Tongue (tissue), 2 donors: ENCODE measurements around the gene EXOC5. TPM values are rescaled to one million over a fixed set of nuclear protein-coding genes. Genes with fewer than 3 reads are reported as not detected.
A peak's percentile ranks its signal among the peaks of the same experiment; 100 is the strongest.

ENCODE experiments used
- DNase-seq: peaks from one replicate; pipeline ENCODE4 v3.0.0-alpha.2; 2015
- total RNA-seq: library from RNA; depleted of rRNA; stranded (reverse); fragments of >200 nt; gene quantifications from one replicate; pipeline ENCODE4 v1.2.3, GENCODE V29; 2014

The EXOC5 gene, protein sequence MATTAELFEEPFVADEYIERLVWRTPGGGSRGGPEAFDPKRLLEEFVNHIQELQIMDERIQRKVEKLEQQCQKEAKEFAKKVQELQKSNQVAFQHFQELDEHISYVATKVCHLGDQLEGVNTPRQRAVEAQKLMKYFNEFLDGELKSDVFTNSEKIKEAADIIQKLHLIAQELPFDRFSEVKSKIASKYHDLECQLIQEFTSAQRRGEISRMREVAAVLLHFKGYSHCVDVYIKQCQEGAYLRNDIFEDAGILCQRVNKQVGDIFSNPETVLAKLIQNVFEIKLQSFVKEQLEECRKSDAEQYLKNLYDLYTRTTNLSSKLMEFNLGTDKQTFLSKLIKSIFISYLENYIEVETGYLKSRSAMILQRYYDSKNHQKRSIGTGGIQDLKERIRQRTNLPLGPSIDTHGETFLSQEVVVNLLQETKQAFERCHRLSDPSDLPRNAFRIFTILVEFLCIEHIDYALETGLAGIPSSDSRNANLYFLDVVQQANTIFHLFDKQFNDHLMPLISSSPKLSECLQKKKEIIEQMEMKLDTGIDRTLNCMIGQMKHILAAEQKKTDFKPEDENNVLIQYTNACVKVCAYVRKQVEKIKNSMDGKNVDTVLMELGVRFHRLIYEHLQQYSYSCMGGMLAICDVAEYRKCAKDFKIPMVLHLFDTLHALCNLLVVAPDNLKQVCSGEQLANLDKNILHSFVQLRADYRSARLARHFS
- 80.6 TPM for total RNA-seq

DNA sequence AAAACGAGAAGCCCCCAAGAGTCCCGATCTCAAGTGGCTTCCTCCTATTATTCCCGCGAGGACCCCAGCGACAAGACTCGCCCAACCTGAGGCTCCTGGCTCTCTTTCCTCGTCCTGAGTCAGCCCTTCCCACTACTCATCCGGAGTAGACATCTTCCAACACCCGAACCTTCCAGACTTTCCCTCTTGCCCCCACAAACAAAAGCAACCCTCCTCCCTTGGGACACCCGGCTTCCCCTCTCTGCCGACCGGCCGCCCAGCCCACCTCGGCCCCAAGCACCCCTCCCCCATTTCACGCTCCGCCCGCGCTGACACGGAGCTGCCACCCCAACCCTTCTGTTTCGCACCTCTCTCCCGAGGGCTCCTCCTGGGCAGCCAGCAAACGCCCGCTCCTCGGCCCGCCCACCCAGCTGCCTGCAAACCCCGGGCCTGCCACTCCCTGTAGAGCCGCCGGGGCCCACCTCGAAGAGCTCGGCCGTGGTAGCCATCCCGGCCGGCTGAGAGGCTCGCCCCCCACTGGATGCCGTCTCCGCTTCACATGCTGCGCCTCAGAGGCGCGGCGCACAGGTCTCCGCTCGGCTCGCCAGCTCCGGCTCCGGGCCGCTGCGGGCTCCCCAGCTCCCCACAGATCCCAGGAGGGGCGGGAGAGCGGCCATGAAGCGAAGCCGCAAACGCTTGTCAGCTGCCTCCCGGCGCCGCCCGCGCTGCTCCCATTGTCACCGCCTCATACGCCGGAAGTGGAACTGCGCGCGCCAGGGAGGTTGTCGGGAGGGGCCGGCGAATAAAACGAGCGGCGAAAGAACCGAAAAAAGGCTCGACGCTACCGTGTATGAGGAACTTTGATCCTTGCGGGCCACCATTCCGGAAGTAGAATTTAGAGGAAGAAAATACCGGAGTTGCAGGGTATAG is at the start of gene EXOC5, which contains the start of gene AP5M1:
Gene EXOC5 (minus strand): TSS at position 745 of the 909 bp plus-strand sequence. CDS start 257 bp downstream, at position 488.
Gene AP5M1 (plus strand): TSS at position 811 of the 909 bp plus-strand sequence. CDS start 344 bp downstream, outside the sequence.
- DNase-seq = peak; percentile 98

DNA sequence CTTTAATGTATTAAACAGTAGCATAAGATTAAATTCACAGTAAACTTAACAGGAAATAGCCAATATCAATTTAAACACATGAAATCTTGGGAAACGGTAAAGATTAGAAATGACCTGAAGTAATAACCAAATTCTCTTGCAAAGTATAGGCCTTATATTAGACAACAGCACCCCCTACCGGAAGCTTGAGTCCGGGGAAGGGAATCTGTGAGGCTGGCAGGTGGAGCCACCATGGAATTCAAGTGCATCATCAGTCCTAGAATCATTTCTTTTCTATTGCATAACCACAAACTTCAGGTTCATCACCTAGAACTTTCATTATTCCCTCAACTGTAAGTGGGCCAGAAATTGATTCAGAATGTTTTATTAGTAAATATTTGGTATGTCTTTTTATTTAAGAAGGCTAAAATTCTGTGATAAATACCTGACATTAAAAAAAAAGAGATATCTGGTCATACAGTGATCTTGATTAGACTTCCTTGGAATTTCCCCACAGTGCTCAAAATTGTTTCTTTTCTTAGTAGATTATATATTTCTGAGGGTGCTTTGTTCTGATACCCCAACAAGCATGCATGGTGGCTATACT is 48.6 kb upstream of the EXOC5 start:
- peak; percentile 92 for DNase-seq

GRCh38 chr14:57314396-57315089 is 45.8 kb upstream of the EXOC5 start:
- DNase-seq = no peak

GRCh38 chr14:57302883-57303282 is 34.2 kb upstream of the EXOC5 start:
- no peak for DNase-seq

DNA sequence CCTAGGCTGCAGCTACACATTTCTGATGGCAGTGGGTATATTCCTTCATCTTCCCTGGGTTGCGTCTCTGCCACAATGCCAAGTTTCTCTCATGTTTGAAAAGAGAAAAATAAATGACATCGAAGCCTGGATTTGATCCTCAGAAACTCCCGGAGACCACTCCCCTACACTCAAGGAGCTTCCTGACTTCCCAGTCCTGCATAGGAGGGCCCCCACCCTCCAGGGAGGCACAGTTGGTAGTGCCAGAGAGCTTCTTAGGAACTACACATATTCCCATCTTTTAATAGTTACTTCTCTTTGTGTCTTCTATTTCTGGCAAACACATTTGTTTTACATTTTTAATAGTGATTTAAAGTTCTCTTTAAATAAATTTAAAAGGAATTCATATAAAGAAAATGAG is 30.8 kb upstream of the EXOC5 start:
- DNase-seq = no peak

DNA sequence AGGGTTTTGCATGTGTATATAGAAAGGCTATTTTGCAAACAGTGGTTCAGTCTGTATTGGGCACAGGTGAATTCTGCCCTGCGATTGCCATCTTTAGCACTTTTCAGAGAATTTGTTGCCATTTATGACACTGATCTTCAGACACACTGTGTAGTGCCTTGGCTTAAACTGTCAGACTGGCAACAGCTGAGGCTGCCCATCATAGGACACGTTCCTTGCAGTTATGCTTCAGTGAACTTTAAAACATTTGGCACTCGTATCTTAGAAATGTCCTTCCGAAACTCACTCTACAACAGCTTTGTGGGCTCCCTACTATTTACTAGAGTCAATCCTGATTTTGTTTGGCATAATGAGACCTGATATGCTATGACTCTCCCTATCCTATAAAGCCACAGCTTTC is 29.1 kb upstream of the EXOC5 start:
- DNase-seq = peak; percentile 72

- no peak for DNase-seq
These were observed 26.5 kb upstream of the EXOC5 start for GRCh38 chr14:57295239-57295638.

DNA sequence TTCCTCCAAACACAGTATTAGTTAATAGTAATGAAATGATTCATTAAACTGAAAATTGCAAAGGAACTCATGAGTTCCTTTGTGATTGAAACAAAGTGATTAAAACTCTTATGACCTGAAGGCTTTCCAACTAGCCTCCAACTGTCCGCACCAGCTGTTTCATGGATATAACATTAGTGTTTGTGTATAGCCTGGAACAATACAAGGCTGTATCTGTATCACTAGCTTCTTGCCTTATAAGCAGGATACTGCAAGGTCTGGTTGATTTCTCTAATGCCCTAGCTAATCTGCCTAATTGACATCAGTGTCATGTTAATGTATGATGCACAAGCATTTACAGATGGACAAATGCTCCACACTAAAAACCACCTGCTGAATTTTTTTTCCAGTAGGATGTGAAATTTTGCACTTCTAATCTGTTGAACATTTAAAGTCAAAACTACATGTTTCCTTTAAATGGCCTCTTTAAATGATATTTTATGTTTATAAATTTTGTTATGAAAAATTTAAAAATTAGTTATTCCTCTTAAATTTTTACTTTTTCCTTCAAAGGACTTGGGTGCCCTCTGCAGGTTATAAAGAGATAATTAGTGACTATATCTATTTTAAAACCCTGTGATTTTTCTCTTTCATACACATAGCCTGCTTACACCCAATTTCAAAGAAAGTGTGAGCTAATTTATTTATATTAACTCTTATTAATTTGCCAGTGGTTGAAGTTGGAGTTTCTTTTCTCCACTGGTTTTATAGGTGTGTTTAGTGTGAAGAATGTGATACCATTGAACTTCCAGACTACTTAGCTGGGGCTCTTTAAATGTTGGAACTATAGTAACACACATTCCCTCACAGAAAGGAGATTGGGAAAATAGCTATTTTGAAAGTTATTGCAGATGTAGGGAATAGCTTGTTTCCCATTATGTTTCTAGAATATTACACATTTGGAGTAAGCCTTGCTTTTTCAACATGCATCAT is 25.4 kb upstream of the EXOC5 start:
- peak; percentile 30 for DNase-seq

DNA sequence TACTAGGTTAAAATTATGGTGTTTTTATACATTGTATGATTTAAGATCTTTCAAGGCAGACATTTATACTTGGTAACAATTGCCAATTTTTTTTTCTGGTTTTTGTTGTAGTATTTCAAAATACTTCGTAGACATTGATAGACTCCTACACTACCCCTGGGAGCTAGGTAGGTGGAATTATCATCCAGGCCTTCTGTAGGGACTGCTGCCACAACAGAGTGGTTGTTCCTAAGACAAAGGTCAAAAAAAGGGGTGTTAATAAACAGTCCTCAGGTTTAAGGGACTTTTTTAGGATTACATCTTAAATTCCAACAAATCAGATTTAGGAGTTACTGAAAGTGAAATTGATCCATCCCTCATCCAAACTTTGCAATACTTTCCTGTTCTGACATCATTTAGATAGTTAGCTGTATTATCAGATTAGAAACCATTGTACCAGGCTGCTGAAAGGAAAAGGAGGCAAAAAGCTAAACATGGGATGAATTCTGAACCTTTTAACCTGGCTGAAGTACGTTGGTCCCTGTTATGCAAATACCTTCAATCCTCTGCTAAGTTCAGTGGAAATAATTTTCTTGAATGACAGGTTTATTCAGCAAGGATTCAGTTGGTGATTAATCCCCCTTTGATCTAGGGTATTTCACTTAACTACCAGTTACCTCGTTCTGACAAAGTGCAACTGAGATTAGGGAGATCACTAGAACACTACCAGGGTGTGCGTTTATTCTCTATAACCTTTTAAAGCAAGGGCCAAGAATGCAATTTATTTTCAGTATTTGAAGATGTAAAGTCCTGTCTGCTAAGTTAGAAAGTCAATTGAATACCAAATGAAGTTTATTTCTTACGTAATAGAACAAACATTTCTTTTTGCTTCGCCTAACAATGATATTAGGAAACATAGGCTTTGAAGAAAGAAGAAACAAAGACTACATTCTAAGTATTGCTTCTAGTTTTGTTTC is 23.3 kb upstream of the EXOC5 start:
- DNase-seq = no peak

DNA sequence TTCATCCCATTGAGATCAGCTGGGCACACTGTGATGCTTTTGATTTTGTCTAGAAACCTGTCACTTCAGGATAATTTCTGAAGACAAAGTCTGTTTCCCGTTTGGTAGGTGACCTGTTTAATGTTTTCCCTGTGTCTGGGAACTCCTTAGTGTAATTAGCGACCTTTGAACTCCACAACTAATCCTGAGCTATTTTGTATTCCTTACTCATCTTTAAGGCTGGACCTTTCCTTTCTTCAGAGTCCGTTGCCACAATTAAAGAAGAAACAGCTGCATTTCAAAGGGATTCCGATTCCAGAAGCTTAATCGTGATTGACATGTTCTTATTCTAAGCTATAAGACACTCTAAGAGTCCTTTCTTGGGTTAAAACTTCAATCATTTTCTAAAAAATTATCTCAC is 22.0 kb upstream of the EXOC5 start:
- DNase-seq = no peak

DNA sequence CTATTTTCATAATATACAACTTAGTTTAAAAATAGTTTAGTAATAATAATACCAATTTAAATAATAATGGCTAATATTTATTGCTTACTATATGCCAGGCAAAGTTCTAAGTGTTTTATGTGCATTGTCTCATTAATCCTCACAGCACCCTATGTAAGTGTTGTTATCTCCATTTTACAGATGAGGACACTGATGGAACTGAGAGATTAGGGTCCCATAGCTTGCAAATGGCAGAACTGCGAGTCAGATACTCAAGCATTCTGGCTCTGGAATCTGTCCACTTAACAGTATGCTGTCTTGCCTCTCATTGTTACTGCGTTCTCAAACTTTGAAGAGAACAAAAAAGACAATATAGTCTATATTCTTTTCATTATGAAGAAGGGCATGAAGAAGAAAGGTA is 19.0 kb upstream of the EXOC5 start:
- DNase-seq = no peak

GRCh38 chr14:57277062-57277461 is 8.4 kb upstream of the EXOC5 start:
- no peak for DNase-seq

GRCh38 chr14:57275023-57275664 is 6.4 kb upstream of the EXOC5 start:
- DNase-seq = no peak

DNA sequence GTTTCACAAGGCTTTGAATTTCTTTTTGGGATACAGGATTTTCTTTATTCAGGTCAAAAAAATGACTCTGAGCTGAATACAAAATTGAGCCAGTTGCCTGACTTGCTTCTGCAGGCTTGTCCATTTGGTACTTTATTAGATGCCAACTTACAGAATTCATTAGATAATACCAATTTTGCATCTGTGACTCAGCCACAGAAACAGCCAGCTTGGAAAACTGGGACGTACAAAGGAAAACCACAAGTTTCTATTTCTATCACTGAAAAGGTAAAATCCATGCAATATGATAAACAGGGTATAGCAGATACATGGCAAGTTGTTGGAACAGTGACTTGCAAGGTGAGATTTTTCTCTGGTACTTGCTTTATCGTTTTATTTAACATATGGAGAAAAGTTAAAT is 5.8 kb upstream of the EXOC5 start:
- no peak for DNase-seq

- DNase-seq = no peak
These were observed 4.5 kb upstream of the EXOC5 start for GRCh38 chr14:57273236-57273635.

DNA sequence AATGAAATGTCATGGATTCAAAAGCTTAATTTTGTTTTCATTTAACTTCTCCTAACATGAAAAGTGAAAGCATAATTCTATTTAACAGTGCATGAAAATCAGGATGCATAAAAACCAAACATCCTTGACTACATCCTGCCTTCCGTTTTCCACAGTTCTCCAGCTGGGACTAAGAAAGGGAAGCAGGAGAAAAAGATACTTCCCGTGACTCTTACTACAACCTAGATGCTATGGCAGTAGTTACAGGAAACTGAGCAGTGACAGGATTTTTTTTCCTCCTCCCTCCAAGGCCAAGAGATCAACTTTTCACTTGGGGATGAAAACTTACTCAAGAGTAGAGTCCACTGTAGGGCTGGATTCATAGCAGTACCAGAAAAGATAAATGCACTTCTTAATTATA is 2.6 kb downstream of the EXOC5 start:
- no peak for DNase-seq

- no peak for DNase-seq
These were observed 6.6 kb downstream of the EXOC5 start for GRCh38 chr14:57262117-57262516.

- DNase-seq = no peak
These were observed 7.1 kb downstream of the EXOC5 start for GRCh38 chr14:57261604-57262003.
